ENCODE results near the gene FOXL3.

Gene FOXL3

GRCh38 chr7:301291-302053 lies 11.5 kb downstream of the FOXL3 start:
- ChIA-PET CTCF (no interaction called here), POLR2A (no interaction called here)
- DNase-seq (ENCODE audit: extremely low spot score), result no peak
- TF ChIP-seq FOXA1 (IDR thresholded peaks at IDR 0.05) (no peak), FOXM1 (IDR thresholded peaks at IDR 0.05; ENCODE audit: borderline replicate concordance) (no peak), ZNF384 (IDR thresholded peaks at IDR 0.05) (no peak), FOXK2 (IDR thresholded peaks at IDR 0.05) (no peak)

- no peak for DNase-seq (ENCODE audit: extremely low spot score)
- ChIA-PET CTCF (no interaction called here), POLR2A (no interaction called here)
- TF ChIP-seq ZNF384 (IDR thresholded peaks at IDR 0.05) (no peak), LEF1 (IDR thresholded peaks at IDR 0.05; ENCODE audit: borderline replicate concordance) (no peak)
Measured at GRCh38 chr7:302054-302992, 12.4 kb downstream of the FOXL3 start.

GRCh38 chr7:303425-303824 lies 13.5 kb downstream of the FOXL3 start:
- DNase-seq (ENCODE audit: extremely low spot score), result no peak
- ChIA-PET CTCF (no interaction called here), POLR2A (no interaction called here)
- TF ChIP-seq HDGF (IDR thresholded peaks at IDR 0.05; ENCODE audit: borderline replicate concordance) (no peak), FOXK2 (IDR thresholded peaks at IDR 0.05) (no peak), ZNF384 (IDR thresholded peaks at IDR 0.05) (no peak), PKNOX1 (IDR thresholded peaks at IDR 0.05) (no peak), NFRKB (IDR thresholded peaks at IDR 0.05) (no peak), BHLHE40 (IDR thresholded peaks at IDR 0.05; ENCODE audit: borderline replicate concordance) (no peak), TARDBP (IDR thresholded peaks at IDR 0.05) (no peak), L3MBTL2 (conservative IDR thresholded peaks at IDR 0.05) (no peak), SP1 (IDR thresholded peaks at IDR 0.05) (no peak), ELF4 (IDR thresholded peaks at IDR 0.05) (no peak), FOXA1 (IDR thresholded peaks at IDR 0.05) (no peak), CTBP1 (IDR thresholded peaks at IDR 0.05; ENCODE audit: borderline replicate concordance) (no peak), SUZ12 (IDR thresholded peaks at IDR 0.05) (no peak), FOXM1 (IDR thresholded peaks at IDR 0.05; ENCODE audit: borderline replicate concordance) (no peak)

- ChIA-PET CTCF (no interaction called here), POLR2A (no interaction called here)
- DNase-seq (ENCODE audit: extremely low spot score), result no peak
- no peak for TF ChIP-seq NFRKB (IDR thresholded peaks at IDR 0.05)
- TF ChIP-seq BHLHE40 (IDR thresholded peaks at IDR 0.05; ENCODE audit: borderline replicate concordance), result no peak
- no peak for TF ChIP-seq TARDBP (IDR thresholded peaks at IDR 0.05)
- no peak for TF ChIP-seq FOXK2 (IDR thresholded peaks at IDR 0.05)
- TF ChIP-seq FOXM1 (IDR thresholded peaks at IDR 0.05; ENCODE audit: borderline replicate concordance), result no peak
- TF ChIP-seq FOXA1 (IDR thresholded peaks at IDR 0.05), result no peak
- no peak for TF ChIP-seq ELF4 (IDR thresholded peaks at IDR 0.05)
- TF ChIP-seq L3MBTL2 (conservative IDR thresholded peaks at IDR 0.05), result no peak
- TF ChIP-seq SUZ12 (IDR thresholded peaks at IDR 0.05), result no peak
- no peak for TF ChIP-seq CTBP1 (IDR thresholded peaks at IDR 0.05; ENCODE audit: borderline replicate concordance)
- TF ChIP-seq ZNF384 (IDR thresholded peaks at IDR 0.05), result no peak
- TF ChIP-seq LEF1 (IDR thresholded peaks at IDR 0.05; ENCODE audit: borderline replicate concordance), result no peak
Measured at GRCh38 chr7:303884-304573, 14.1 kb downstream of the FOXL3 start.

GRCh38 chr7:304574-305409 lies 14.8 kb downstream of the FOXL3 start:
- CTCF ChIA-PET, result no interaction called here
- no peak for DNase-seq (ENCODE audit: extremely low spot score)
- POLR2A ChIA-PET, result no interaction called here
- no peak for TF ChIP-seq HDGF (IDR thresholded peaks at IDR 0.05; ENCODE audit: borderline replicate concordance)
- TF ChIP-seq FOXK2 (IDR thresholded peaks at IDR 0.05), result no peak
- no peak for TF ChIP-seq L3MBTL2 (conservative IDR thresholded peaks at IDR 0.05)
- no peak for TF ChIP-seq LEF1 (IDR thresholded peaks at IDR 0.05; ENCODE audit: borderline replicate concordance)

- DNase-seq (ENCODE audit: extremely low spot score), result no peak
- TF ChIP-seq SP1 (IDR thresholded peaks at IDR 0.05) (no peak), HDGF (IDR thresholded peaks at IDR 0.05; ENCODE audit: borderline replicate concordance) (no peak), FOXM1 (IDR thresholded peaks at IDR 0.05; ENCODE audit: borderline replicate concordance) (no peak), ZNF384 (IDR thresholded peaks at IDR 0.05) (no peak), TARDBP (IDR thresholded peaks at IDR 0.05) (no peak), NFRKB (IDR thresholded peaks at IDR 0.05) (no peak), SUZ12 (IDR thresholded peaks at IDR 0.05) (no peak), PKNOX1 (IDR thresholded peaks at IDR 0.05) (no peak), CTBP1 (IDR thresholded peaks at IDR 0.05; ENCODE audit: borderline replicate concordance) (no peak), L3MBTL2 (conservative IDR thresholded peaks at IDR 0.05) (no peak), LEF1 (IDR thresholded peaks at IDR 0.05; ENCODE audit: borderline replicate concordance) (no peak), FOXK2 (IDR thresholded peaks at IDR 0.05) (no peak), ELF4 (IDR thresholded peaks at IDR 0.05) (no peak), ARNT (IDR thresholded peaks at IDR 0.05) (no peak), BHLHE40 (IDR thresholded peaks at IDR 0.05; ENCODE audit: borderline replicate concordance) (no peak)
- ChIA-PET CTCF (no interaction called here), POLR2A (no interaction called here)
Measured at GRCh38 chr7:305410-306151, 15.6 kb downstream of the FOXL3 start.

All from HEK293T (cell line).